NB4 (cell line): ENCODE results near the gene PELI2.

Source experiments
- DNase-seq: peaks from one replicate; pipeline ENCODE4 v3.0.0; 2010; ENCODE audit warnings: low read depth
- H3K4me3 ChIP-seq: one replicate; pipeline ENCODE4 v1.5.1; 2011; ENCODE audit warnings: mild to moderate bottlenecking, low read depth, low read length, moderate library complexity
- CTCF ChIP-seq: IDR thresholded peaks from one replicate; pipeline ENCODE4 v1.5.1; 2012; ENCODE audit warnings: low read depth, low read length
- MYC ChIP-seq: IDR thresholded peaks from 2 replicates; pipeline ENCODE4 v1.6.1; 2011; ENCODE audit warnings: low read depth, low read length
- POLR2A ChIP-seq: IDR thresholded peaks from 2 replicates; pipeline ENCODE4 v1.6.1; 2011; ENCODE audit warnings: mild to moderate bottlenecking; ENCODE audit not compliant: insufficient read length; ENCODE audit errors: extremely low read depth
- TF ChIP-seq, protein P1 (sequence below): IDR thresholded peaks from 2 replicates; pipeline ENCODE4 v1.6.1; 2011; ENCODE audit warnings: low read depth, low read length

PELI2 gene

GRCh38 chr14:56117765-56118610, at the start of gene PELI2:
Gene PELI2 (plus strand): TSS chr14:56118411. CDS start chr14:56118661, 250 bp downstream.
- DNase-seq, result peak; percentile 71
- H3K4me3 ChIP-seq, result peak within 1 kb of the TSS; percentile 49
- no peak for TF ChIP-seq MYC
- TF ChIP-seq, protein P1, sequence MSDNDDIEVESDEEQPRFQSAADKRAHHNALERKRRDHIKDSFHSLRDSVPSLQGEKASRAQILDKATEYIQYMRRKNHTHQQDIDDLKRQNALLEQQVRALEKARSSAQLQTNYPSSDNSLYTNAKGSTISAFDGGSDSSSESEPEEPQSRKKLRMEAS, result no peak
- no peak for TF ChIP-seq CTCF
- no peak for TF ChIP-seq POLR2A

DNA sequence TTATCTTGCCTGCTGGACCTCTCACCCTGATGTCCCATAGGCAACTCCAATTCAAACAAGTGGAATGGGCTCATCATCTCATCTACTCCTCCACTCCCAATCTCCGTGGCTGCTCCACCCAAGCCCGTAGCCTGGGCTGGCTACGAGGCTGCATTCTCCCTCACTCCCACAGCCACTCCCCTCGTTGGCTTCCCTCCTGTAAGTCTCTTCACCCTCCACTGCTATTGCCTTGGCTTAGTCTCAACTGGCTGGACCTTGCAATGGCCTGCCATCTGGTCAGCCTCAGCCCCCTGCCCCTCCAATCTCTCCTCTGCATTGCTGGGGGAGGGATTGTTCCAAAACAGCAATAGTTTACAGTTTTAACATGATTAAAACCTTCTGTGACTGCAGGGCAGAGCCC, 44.4 kb upstream of the PELI2 start:
- no peak overlapping the region for H3K4me3 ChIP-seq
- no peak for DNase-seq
- no peak for TF ChIP-seq CTCF
- TF ChIP-seq, protein P1, result no peak
- no peak for TF ChIP-seq POLR2A
- no peak for TF ChIP-seq MYC

DNA sequence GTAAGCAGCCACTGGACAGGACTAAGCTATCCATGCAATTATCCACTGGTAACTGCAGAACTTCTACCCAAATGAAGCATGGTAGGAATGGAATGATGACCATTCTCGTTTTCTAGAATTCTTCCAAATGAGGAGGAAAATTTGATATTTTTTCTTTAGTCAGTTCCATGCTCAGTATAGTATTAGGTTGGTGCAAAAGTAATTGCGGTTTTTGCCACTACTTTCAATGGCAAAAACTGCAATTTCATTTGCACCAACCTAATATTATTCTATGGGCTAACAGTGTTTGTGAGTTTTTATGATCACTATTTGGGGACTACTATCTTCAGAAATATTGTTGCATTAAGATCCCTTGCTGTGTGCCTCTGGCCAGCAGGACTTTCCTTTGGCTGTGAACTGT, 42.9 kb upstream of the PELI2 start:
- no peak for TF ChIP-seq MYC
- no peak for TF ChIP-seq CTCF
- TF ChIP-seq POLR2A, result no peak
- H3K4me3 ChIP-seq, result no peak overlapping the region
- no peak for DNase-seq

- TF ChIP-seq MYC (no peak), CTCF (no peak), POLR2A (no peak)
- TF ChIP-seq, protein P1, result no peak
- no peak overlapping the region for H3K4me3 ChIP-seq
- DNase-seq, result no peak
These were observed 37.1 kb upstream of the PELI2 start for GRCh38 chr14:56081139-56081538.

GRCh38 chr14:56082880-56083279, 35.3 kb upstream of the PELI2 start:
- TF ChIP-seq, protein P1, result no peak
- TF ChIP-seq CTCF (no peak), POLR2A (no peak), MYC (no peak)
- DNase-seq, result no peak
- no peak overlapping the region for H3K4me3 ChIP-seq

DNA sequence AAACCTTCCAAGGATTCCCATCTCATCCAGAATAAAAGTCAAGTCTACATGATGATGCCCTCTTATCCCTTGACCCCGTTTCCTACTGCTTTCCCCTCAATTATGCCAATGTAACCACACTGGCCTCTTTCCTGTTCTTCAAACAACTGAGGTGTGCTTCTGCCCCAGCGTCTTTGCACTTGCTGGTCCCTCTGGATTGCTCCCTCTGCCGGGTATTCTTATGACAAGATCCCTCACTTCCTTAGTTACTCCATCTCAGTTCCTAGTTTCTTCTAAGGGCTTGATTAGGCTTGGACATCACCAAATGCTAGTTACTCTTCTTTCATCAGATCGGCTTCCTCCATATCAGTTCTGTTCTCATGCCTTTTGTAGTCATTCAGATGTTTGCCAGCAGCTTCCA, 32.7 kb upstream of the PELI2 start:
- no peak overlapping the region for H3K4me3 ChIP-seq
- TF ChIP-seq CTCF, result no peak
- TF ChIP-seq, protein P1, result no peak
- TF ChIP-seq POLR2A, result no peak
- TF ChIP-seq MYC, result no peak
- DNase-seq, result no peak
